IMR-90 (cell line): Measurements from ENCODE around the gene NFE2L2. TPM values are rescaled to one million over a fixed set of nuclear protein-coding genes. Genes with fewer than 3 reads are reported as not detected.

Experiments used
- ATAC-seq: fragments of 200-7000 bp; cut with Tn5 transposase; 2 replicates; pipeline ENCODE4 v1.9.1; 2020; ENCODE audit warnings: low read depth, mild to moderate bottlenecking, moderate library complexity
- BruUV-seq: library from RNA; stranded (reverse); fragments of 400-500 nt; replicated peaks from 2 replicates; lab custom pipeline; 2021; lab: Mats Ljungman, UMichigan
- CTCF ChIA-PET: fragments of 300-600 bp; formaldehyde crosslinking; extraction: SDS; loops from one replicate; lab custom pipeline; 2021; ENCODE audit warnings: antibody characterized with exemption; lab: Yijun Ruan, JAX
- POLR2A ChIA-PET: fragments of 300-600 bp; sonication (Branson Sonifier 250); formaldehyde crosslinking; loops from one replicate; lab custom pipeline; 2022; ENCODE audit warnings: antibody characterized with exemption; ENCODE audit not compliant: unreplicated experiment; lab: Charles Lee
- DNase-seq: peaks from one replicate; pipeline ENCODE4 v3.0.0; 2013
- H2AFZ ChIP-seq: replicated peaks from 2 replicates; pipeline ENCODE3; 2013; ENCODE audit warnings: low read length, mild to moderate bottlenecking; ENCODE audit not compliant: poor library complexity
- H2AK5ac ChIP-seq: 2 replicates; pipeline ENCODE4 v1.6.1; 2013; ENCODE audit warnings: low read depth, low read length, inconsistent platforms
- H2AK9ac ChIP-seq: replicated peaks from 2 replicates; pipeline ENCODE3; 2013; ENCODE audit warnings: mild to moderate bottlenecking, low read depth, low read length, moderate library complexity; ENCODE audit not compliant: poor library complexity
- H2BK120ac ChIP-seq: 2 replicates; pipeline ENCODE4 v1.6.1; 2013; ENCODE audit warnings: low read depth, low read length, inconsistent platforms
- H2BK15ac ChIP-seq: 3 replicates; pipeline ENCODE4 v1.6.1; 2013; ENCODE audit warnings: low read depth, low read length, inconsistent platforms
- H2BK20ac ChIP-seq: 2 replicates; pipeline ENCODE4 v1.6.1; 2013; ENCODE audit warnings: low read depth, mild to moderate bottlenecking, inconsistent platforms, low read length, moderate library complexity
- H2BK5ac ChIP-seq: 2 replicates; pipeline ENCODE4 v1.6.1; 2013; ENCODE audit warnings: mild to moderate bottlenecking, low read depth, low read length, inconsistent platforms; ENCODE audit not compliant: poor library complexity, severe bottlenecking
- H3K14ac ChIP-seq: replicated peaks from 2 replicates; pipeline ENCODE4 v1.6.1; 2013; ENCODE audit warnings: low read depth, low read length, inconsistent platforms
- H3K18ac ChIP-seq: 2 replicates; pipeline ENCODE4 v1.6.1; 2013; ENCODE audit warnings: low read depth, low read length, control low read depth
- H3K23ac ChIP-seq: 2 replicates; pipeline ENCODE4 v1.6.1; 2013; ENCODE audit warnings: low read depth, low read length, inconsistent platforms
- H3K27ac ChIP-seq: 2 replicates; pipeline ENCODE4 v1.5.1; 2013; ENCODE audit warnings: mild to moderate bottlenecking, control low read depth, low read length; ENCODE audit not compliant: insufficient read depth
- H3K27me3 ChIP-seq: 2 replicates; pipeline ENCODE4 v1.6.1; 2013; ENCODE audit warnings: low read length; ENCODE audit not compliant: control insufficient read depth, insufficient read depth
- H3K36me3 ChIP-seq: 2 replicates; pipeline ENCODE4 v1.6.1; 2013; ENCODE audit warnings: low read length, mixed read lengths; ENCODE audit not compliant: control insufficient read depth, insufficient read depth
- H3K4ac ChIP-seq: 2 replicates; pipeline ENCODE4 v1.6.1; 2013; ENCODE audit warnings: low read depth, low read length, inconsistent platforms
- H3K4me1 ChIP-seq: 2 replicates; pipeline ENCODE4 v1.6.1; 2013; ENCODE audit warnings: low read length, mixed read lengths; ENCODE audit not compliant: control insufficient read depth, insufficient read depth
- H3K4me2 ChIP-seq: 2 replicates; pipeline ENCODE4 v1.6.1; 2013; ENCODE audit warnings: low read depth, mild to moderate bottlenecking, control low read depth, low read length, moderate library complexity
- H3K4me3 ChIP-seq: 2 replicates; pipeline ENCODE4 v1.5.1; 2013; ENCODE audit warnings: low read depth, mild to moderate bottlenecking, control low read depth, low read length, moderate library complexity; ENCODE audit not compliant: insufficient read depth
- H3K56ac ChIP-seq: 2 replicates; pipeline ENCODE4 v1.6.1; 2013; ENCODE audit warnings: low read length, inconsistent platforms; ENCODE audit not compliant: insufficient read depth; ENCODE audit errors: extremely low read depth
- H3K79me1 ChIP-seq, 2 experiments: 2 replicates each; pipeline ENCODE4 v1.6.1; 2013; ENCODE audit warnings: low read length in 2 of 2, inconsistent platforms in 1 of 2, low read depth in 1 of 2
- H3K9ac ChIP-seq: 2 replicates; pipeline ENCODE4 v1.6.1; 2013; ENCODE audit warnings: low read depth, low read length, control low read depth
- H3K9me1 ChIP-seq: 2 replicates; pipeline ENCODE4 v1.6.1; 2013; ENCODE audit warnings: low read length, inconsistent platforms; ENCODE audit not compliant: insufficient read depth
- H3K9me3 ChIP-seq: 2 replicates; pipeline ENCODE4 v1.6.1; 2013; ENCODE audit warnings: low read length; ENCODE audit not compliant: control insufficient read depth, insufficient read depth
- H4K20me1 ChIP-seq: 2 replicates; pipeline ENCODE4 v1.6.1; 2013; ENCODE audit warnings: low read length, inconsistent platforms; ENCODE audit not compliant: insufficient read depth
- H4K5ac ChIP-seq: 2 replicates; pipeline ENCODE4 v1.6.1; 2013; ENCODE audit warnings: mild to moderate bottlenecking, low read depth, low read length, control low read depth
- H4K8ac ChIP-seq, 2 experiments: 2 replicates each; pipeline ENCODE4 v1.6.1; 2013; ENCODE audit warnings: low read depth in 2 of 2, low read length in 2 of 2, control low read depth in 1 of 2, inconsistent platforms in 1 of 2
- H4K91ac ChIP-seq: 2 replicates; pipeline ENCODE4 v1.6.1; 2013; ENCODE audit warnings: low read depth, low read length, inconsistent platforms; ENCODE audit not compliant: insufficient read depth
- BHLHE40 ChIP-seq: fragments of 150-350 bp; IDR thresholded peaks from 2 replicates; pipeline ENCODE4 v1.6.1; 2016; ENCODE audit warnings: mild to moderate bottlenecking, low read depth, low read length
- CEBPB ChIP-seq: IDR thresholded peaks from 2 replicates; pipeline ENCODE4 v1.6.1; 2012; ENCODE audit warnings: low read depth, low read length, improper control_type of control experiment
- CHD1 ChIP-seq: IDR thresholded peaks from 2 replicates; pipeline ENCODE4 v1.6.1; 2012; ENCODE audit warnings: low read depth, low read length, improper control_type of control experiment
- MAFK ChIP-seq: IDR thresholded peaks from 2 replicates; pipeline ENCODE4 v1.6.1; 2012; ENCODE audit warnings: low read depth, low read length, improper control_type of control experiment
- MAZ ChIP-seq: IDR thresholded peaks from 2 replicates; pipeline ENCODE4 v1.6.1; 2012; ENCODE audit warnings: low read depth, mild to moderate bottlenecking, low read length, improper control_type of control experiment, moderate library complexity, borderline replicate concordance
- MXI1 ChIP-seq: IDR thresholded peaks from 2 replicates; pipeline ENCODE4 v1.6.1; 2012; ENCODE audit warnings: low read depth, mild to moderate bottlenecking, low read length, moderate library complexity, borderline replicate concordance
- RCOR1 ChIP-seq: IDR thresholded peaks from 2 replicates; pipeline ENCODE4 v1.6.1; 2012; ENCODE audit warnings: mild to moderate bottlenecking, low read length, improper control_type of control experiment; ENCODE audit not compliant: insufficient replicate concordance
- RFX5 ChIP-seq: IDR thresholded peaks from 2 replicates; pipeline ENCODE4 v1.8.0; 2012; ENCODE audit warnings: low read depth, mild to moderate bottlenecking, low read length, moderate library complexity
- SMC3 ChIP-seq: fragments of 150-350 bp; IDR thresholded peaks from 2 replicates; pipeline ENCODE4 v1.6.1; 2016; ENCODE audit warnings: low read depth, mild to moderate bottlenecking, antibody characterized with exemption, low read length, moderate library complexity
- WGBS, 2 experiments: methylation state at CpG; one replicate each; pipeline versions ENCODE4 v1.1.5 to v1.1.7; 2013; ENCODE audit warnings: missing lambda C conversion rate in 2 of 2; ENCODE audit not compliant: insufficient read length in 1 of 2; ENCODE audit errors: extremely low coverage in 2 of 2; 5-methylcytosine and 5-hydroxymethylcytosine counted together
- dilution Hi-C: fragments of 300-500 bp; cut with HindIII; formaldehyde crosslinking; loops from one replicate; pipeline ENCODE4 v1.14.3; 2018; ENCODE audit warnings: low sequenced_read_pairs; ENCODE audit not compliant: unreplicated experiment
- in situ Hi-C: fragments of 300-500 bp; cut with MboI; formaldehyde crosslinking; loops from 3 replicates; pipeline ENCODE4 v1.14.3; 2019; ENCODE audit warnings: low sequenced_read_pairs, inconsistent platforms, mixed read lengths
- intact Hi-C: fragments of 100-400 bp; cut with micrococcal nuclease; formaldehyde crosslinking; loops from 2 replicates; pipeline ENCODE4 v1.10.0; 2022
- polyA plus RNA-seq, 3 experiments: library from polyadenylated mRNA; depleted of rRNA; stranded (reverse); fragments of >200 nt; gene quantifications; 2 replicates each; pipeline ENCODE4 v1.2.3, GENCODE V29; 2012; ENCODE audit warnings: low replicate concordance in 1 of 3
- total RNA-seq: library from RNA; depleted of rRNA; stranded (reverse); fragments of >200 nt; gene quantifications from 2 replicates; pipeline ENCODE4 v1.2.3, GENCODE V29; 2012
- TF ChIP-seq, protein P1 (sequence below): fragments of 150-350 bp; IDR thresholded peaks from 2 replicates; pipeline ENCODE4 v1.6.1; 2017; ENCODE audit warnings: mild to moderate bottlenecking, antibody characterized with exemption, low read length, low read depth
- TF ChIP-seq, protein P2 (sequence below): fragments of 150-350 bp; IDR thresholded peaks from 2 replicates; pipeline ENCODE4 v1.6.1; 2016; ENCODE audit warnings: low read depth, mild to moderate bottlenecking, low read length, moderate library complexity, borderline replicate concordance

The NFE2L2 gene
- total and polyA plus RNA-seq, 2 of the 4 experiments (the other 2 are of a cell fraction) = 72.7 to 83.5 TPM

DNA sequence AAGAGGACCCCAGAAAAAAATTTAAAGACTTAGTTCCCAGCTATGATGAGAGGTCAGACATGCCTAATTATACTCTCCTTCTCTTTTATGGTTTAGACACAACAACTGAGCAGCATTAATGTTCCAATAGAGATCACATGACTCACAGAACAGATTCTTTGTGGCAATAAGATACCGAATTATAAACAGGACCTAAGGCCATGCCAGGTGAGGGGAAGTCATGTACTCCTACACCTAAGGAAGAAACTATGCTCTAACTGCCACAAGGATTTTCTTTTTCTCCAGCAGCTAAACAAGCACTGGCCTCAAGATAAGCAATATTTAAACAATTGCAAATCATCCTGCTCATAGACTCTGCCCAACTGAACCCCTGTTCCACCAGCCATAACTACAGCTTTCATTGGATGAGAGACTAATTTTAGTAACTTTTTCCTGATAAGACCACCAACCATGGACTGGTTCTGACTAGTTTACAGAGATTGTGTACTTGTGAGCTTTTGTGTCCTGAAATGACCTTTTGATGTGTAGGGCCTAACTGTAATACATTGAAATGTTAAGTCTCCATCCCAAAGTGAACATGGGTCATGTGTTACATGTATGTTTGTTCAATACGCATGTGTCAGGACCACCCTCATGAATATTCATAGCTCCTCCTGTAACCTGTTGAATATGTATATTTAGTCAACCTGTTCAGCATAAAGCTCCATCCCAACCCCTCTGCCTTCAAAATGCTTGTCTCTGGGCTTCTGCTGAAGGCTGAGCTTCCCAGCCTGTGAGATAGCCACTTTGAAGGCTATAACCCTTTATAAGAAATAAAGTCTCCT is 21.6 kb upstream of the NFE2L2 start:
- Histone ChIP-seq H2BK120ac (peak overlapping the region; percentile 53), H3K9ac (no peak overlapping the region), H3K27me3 (no peaks in the 10 kb centered on the region), H3K14ac (0 out of 2 replicates have a peak overlapping the region, but pooled peaks have one; percentile 5), H4K8ac (0 out of 4 replicates have a peak overlapping the region, but pooled peaks of 1 of the 2 experiments have one; percentile 4), H3K4me1 (peaks cover 24% of the 10 kb centered on the region), H2AFZ (no peak overlapping the region), H4K91ac (0 out of 2 replicates have a peak overlapping the region, but pooled peaks have one; percentile 9), H2AK9ac (no peak overlapping the region), H3K9me3 (no peaks in the 10 kb centered on the region), H4K5ac (peak overlapping the region; percentile 68; the same call in 1 of the 2 replicates), H3K56ac (no peak overlapping the region), H4K20me1 (no peaks in the 10 kb centered on the region), H3K23ac (no peak overlapping the region), H2BK20ac (peak overlapping the region; percentile 43), H3K79me1 (no peaks in the 10 kb centered on the region), H3K4me2 (no peak overlapping the region; the same call in 1 of the 2 replicates), H2BK15ac (no peak overlapping the region), H3K18ac (peak overlapping the region; percentile 91; the same call in 1 of the 2 replicates), H2BK5ac (peak overlapping the region; percentile 44), H3K4me3 (no peak overlapping the region), H3K36me3 (no peaks in the 10 kb centered on the region), H3K9me1 (peaks cover 4% of the 10 kb centered on the region; the same call in 1 of the 2 replicates), H3K4ac (no peak overlapping the region), H2AK5ac (0 out of 2 replicates have a peak overlapping the region, but pooled peaks have one; percentile 1), H3K27ac (peak overlapping the region; percentile 24; the same call in 1 of the 2 replicates)
- WGBS, 2 experiments = no CpG with 5 or more reads among the region's 2 CpGs
- DNase-seq (no peak), ATAC-seq (peak; percentile 23; the same call in 1 of the 2 replicates)
- TF ChIP-seq CHD1 (no peak), CEBPB (no peak), MXI1 (no peak), MAZ (no peak), RCOR1 (no peak), BHLHE40 (no peak), SMC3 (no peak), MAFK (no peak), RFX5 (no peak)
- TF ChIP-seq, protein P1, sequence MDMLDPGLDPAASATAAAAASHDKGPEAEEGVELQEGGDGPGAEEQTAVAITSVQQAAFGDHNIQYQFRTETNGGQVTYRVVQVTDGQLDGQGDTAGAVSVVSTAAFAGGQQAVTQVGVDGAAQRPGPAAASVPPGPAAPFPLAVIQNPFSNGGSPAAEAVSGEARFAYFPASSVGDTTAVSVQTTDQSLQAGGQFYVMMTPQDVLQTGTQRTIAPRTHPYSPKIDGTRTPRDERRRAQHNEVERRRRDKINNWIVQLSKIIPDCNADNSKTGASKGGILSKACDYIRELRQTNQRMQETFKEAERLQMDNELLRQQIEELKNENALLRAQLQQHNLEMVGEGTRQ = no peak
- TF ChIP-seq, protein P2, sequence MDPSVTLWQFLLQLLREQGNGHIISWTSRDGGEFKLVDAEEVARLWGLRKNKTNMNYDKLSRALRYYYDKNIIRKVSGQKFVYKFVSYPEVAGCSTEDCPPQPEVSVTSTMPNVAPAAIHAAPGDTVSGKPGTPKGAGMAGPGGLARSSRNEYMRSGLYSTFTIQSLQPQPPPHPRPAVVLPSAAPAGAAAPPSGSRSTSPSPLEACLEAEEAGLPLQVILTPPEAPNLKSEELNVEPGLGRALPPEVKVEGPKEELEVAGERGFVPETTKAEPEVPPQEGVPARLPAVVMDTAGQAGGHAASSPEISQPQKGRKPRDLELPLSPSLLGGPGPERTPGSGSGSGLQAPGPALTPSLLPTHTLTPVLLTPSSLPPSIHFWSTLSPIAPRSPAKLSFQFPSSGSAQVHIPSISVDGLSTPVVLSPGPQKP = no peak
- intact Hi-C loops = no loop called here
- in situ Hi-C loops = no loop called here
- dilution Hi-C loops = no loop called here
- ChIA-PET CTCF (interaction anchor here (0.6 to 1.2 kb wide), 4 partner anchors 47 to 722 kb away, joined by 3 to 5 read pairs (median 4); no protein-coding TSS in a partner anchor), POLR2A (no interaction called here)
- BruUV-seq = no TSS peak
